ENCODE results near the gene PLEKHG3. TPM values are rescaled to one million over a fixed set of nuclear protein-coding genes. Genes with fewer than 3 reads are reported as not detected.
A peak's percentile ranks its signal among the peaks of the same experiment; 100 is the strongest.

Gene PLEKHG3
- total RNA-seq, 6 experiments from 2014 or later, result 6.0 to 11.7 (median 9.2) TPM

- DNase-seq, result no peak
- TF ChIP-seq CTCF (IDR thresholded peaks at IDR 0.05), result no peak
- H3K4me1 Mint-ChIP-seq (ENCODE audit: low read depth), result no peaks in the 10 kb centered on the region
- H3K27ac Mint-ChIP-seq, result no peak overlapping the region
- no peaks in the 10 kb centered on the region for H3K36me3 Mint-ChIP-seq (ENCODE audit: low read depth)
- H3K9me3 Mint-ChIP-seq, result no peaks in the 10 kb centered on the region
- no peak overlapping the region for H3K4me3 Mint-ChIP-seq
- peaks cover 2% of the 10 kb centered on the region for H3K27me3 Mint-ChIP-seq (ENCODE audit: insufficient read depth)
These were observed 69.4 kb downstream of the PLEKHG3 start for GRCh38 chr14:64773577-64773976.

- H3K36me3 Mint-ChIP-seq (ENCODE audit: low read depth), result no peaks in the 10 kb centered on the region
- H3K4me3 Mint-ChIP-seq, result no peak overlapping the region
- no peaks in the 10 kb centered on the region for H3K9me3 Mint-ChIP-seq
- no peaks in the 10 kb centered on the region for H3K4me1 Mint-ChIP-seq (ENCODE audit: low read depth)
- TF ChIP-seq CTCF (IDR thresholded peaks at IDR 0.05), result peak; percentile 43; the same call in 1 of the 2 replicates
- no peak for DNase-seq
- H3K27me3 Mint-ChIP-seq (ENCODE audit: insufficient read depth), result peaks cover 2% of the 10 kb centered on the region
- no peak overlapping the region for H3K27ac Mint-ChIP-seq
These were observed 70.0 kb downstream of the PLEKHG3 start for GRCh38 chr14:64774272-64774671.

GRCh38 chr14:64775081-64775777, 71.0 kb downstream of the PLEKHG3 start:
- DNase-seq, result no peak
- Mint-ChIP-seq H3K9me3 (no peaks in the 10 kb centered on the region), H3K4me1 (ENCODE audit: low read depth) (no peaks in the 10 kb centered on the region), H3K36me3 (ENCODE audit: low read depth) (no peaks in the 10 kb centered on the region), H3K27ac (no peak overlapping the region), H3K4me3 (no peak overlapping the region), H3K27me3 (ENCODE audit: insufficient read depth) (peaks cover 2% of the 10 kb centered on the region)
- no peak; the same call in 1 of the 2 replicates for TF ChIP-seq CTCF (IDR thresholded peaks at IDR 0.05)

- Mint-ChIP-seq H3K27me3 (ENCODE audit: insufficient read depth) (peaks cover 2% of the 10 kb centered on the region), H3K4me1 (ENCODE audit: low read depth) (no peaks in the 10 kb centered on the region), H3K27ac (no peak overlapping the region), H3K4me3 (no peak overlapping the region), H3K36me3 (ENCODE audit: low read depth) (no peaks in the 10 kb centered on the region), H3K9me3 (no peaks in the 10 kb centered on the region)
- no peak for DNase-seq
- TF ChIP-seq CTCF (IDR thresholded peaks at IDR 0.05), result no peak
These were observed 73.2 kb downstream of the PLEKHG3 start for GRCh38 chr14:64777461-64777860.

GRCh38 chr14:64778104-64778754, 74.0 kb downstream of the PLEKHG3 start:
- Mint-ChIP-seq H3K4me3 (no peak overlapping the region), H3K27ac (no peak overlapping the region)

More at GRCh38 chr14:64778104-64778754, 74.0 kb downstream of the PLEKHG3 start:
- TF ChIP-seq CTCF (IDR thresholded peaks at IDR 0.05), result no peak
- H3K36me3 Mint-ChIP-seq (ENCODE audit: low read depth), result no peaks in the 10 kb centered on the region
- peaks cover 2% of the 10 kb centered on the region for H3K27me3 Mint-ChIP-seq (ENCODE audit: insufficient read depth)
- H3K4me1 Mint-ChIP-seq (ENCODE audit: low read depth), result no peaks in the 10 kb centered on the region
- DNase-seq, result no peak
- no peaks in the 10 kb centered on the region for H3K9me3 Mint-ChIP-seq
